BE2C (cell line): ENCODE results near the gene CCDC92B.
"Not testable (repeated sequence)": the region's sequence is repeated elsewhere in the genome, so short reads cannot be mapped to it uniquely, and the experiment has no call there.

ENCODE experiments used
- DNase-seq: peaks from one replicate; pipeline ENCODE4 v3.0.0-alpha.2; 2020
- H3K27me3 ChIP-seq: fragments of 250-450 bp; sonication (Bioruptor Pico); 2 replicates; pipeline ENCODE4 v1.5.1; 2020; ENCODE audit warnings: mild to moderate bottlenecking
- H3K36me3 ChIP-seq: fragments of 250-450 bp; sonication (Bioruptor Pico); 2 replicates; pipeline ENCODE4 v1.5.1; 2020; ENCODE audit warnings: mild to moderate bottlenecking
- H3K4me1 ChIP-seq: fragments of 250-450 bp; sonication (Bioruptor Pico); 2 replicates; pipeline ENCODE4 v1.5.1; 2020
- H3K4me3 ChIP-seq: 2 replicates; pipeline ENCODE4 v1.5.1; 2011; ENCODE audit warnings: low read depth, low read length
- H3K9me3 ChIP-seq: fragments of 250-450 bp; sonication (Bioruptor Pico); 2 replicates; pipeline ENCODE4 v1.5.1; 2020
- CTCF ChIP-seq: IDR thresholded peaks from 2 replicates; pipeline ENCODE4 v1.5.1; 2012; ENCODE audit warnings: mild to moderate bottlenecking, low read depth, low read length

CCDC92B gene

GRCh38 chr17:2784864-2785263 is 35.4 kb upstream of the CCDC92B start:
- Histone ChIP-seq H3K4me1 (peaks cover 3% of the 10 kb centered on the region; the same call in 1 of the 2 replicates), H3K36me3 (no peaks in the 10 kb centered on the region), H3K4me3 (no peak overlapping the region), H3K9me3 (no peaks in the 10 kb centered on the region), H3K27me3 (no peaks in the 10 kb centered on the region)
- DNase-seq = no peak
- no peak for TF ChIP-seq CTCF

GRCh38 chr17:2783310-2784030 is 34.0 kb upstream of the CCDC92B start:
- Histone ChIP-seq H3K27me3 (no peaks in the 10 kb centered on the region), H3K9me3 (no peaks in the 10 kb centered on the region), H3K4me1 (peaks cover 3% of the 10 kb centered on the region; the same call in 1 of the 2 replicates), H3K36me3 (no peaks in the 10 kb centered on the region), H3K4me3 (no peak overlapping the region)
- TF ChIP-seq CTCF = no peak
- no peak for DNase-seq

- TF ChIP-seq CTCF = no peak
- no peaks in the 10 kb centered on the region for H3K36me3 ChIP-seq
- peaks cover 3% of the 10 kb centered on the region; the same call in 1 of the 2 replicates for H3K4me1 ChIP-seq
- no peak for DNase-seq
- no peaks in the 10 kb centered on the region for H3K9me3 ChIP-seq
- H3K4me3 ChIP-seq = no peak overlapping the region
- no peaks in the 10 kb centered on the region for H3K27me3 ChIP-seq
Observed at GRCh38 chr17:2782055-2782454, 32.6 kb upstream of the CCDC92B start.

GRCh38 chr17:2781598-2781997 is 32.1 kb upstream of the CCDC92B start:
- H3K36me3 ChIP-seq, H3K27me3 ChIP-seq, H3K4me1 ChIP-seq, H3K9me3 ChIP-seq, DNase-seq, H3K4me3 ChIP-seq: not testable (repeated sequence)

- Histone ChIP-seq H3K9me3 (no peaks in the 10 kb centered on the region), H3K4me1 (peaks cover 1% of the 10 kb centered on the region; the same call in 1 of the 2 replicates), H3K36me3 (no peaks in the 10 kb centered on the region), H3K4me3 (no peak overlapping the region), H3K27me3 (no peaks in the 10 kb centered on the region)
- no peak for TF ChIP-seq CTCF
- DNase-seq = no peak
Observed at GRCh38 chr17:2780931-2781454, 31.5 kb upstream of the CCDC92B start.

- no peaks in the 10 kb centered on the region for H3K36me3 ChIP-seq
- no peaks in the 10 kb centered on the region for H3K9me3 ChIP-seq
- DNase-seq = no peak
- no peak for TF ChIP-seq CTCF
- H3K4me3 ChIP-seq = no peak overlapping the region
- H3K27me3 ChIP-seq = no peaks in the 10 kb centered on the region
- no peaks in the 10 kb centered on the region for H3K4me1 ChIP-seq
Observed at GRCh38 chr17:2780256-2780655, 30.8 kb upstream of the CCDC92B start.
